Loucy (cell line): ENCODE results near the gene NRXN3.

ENCODE experiments used
- CTCF ChIP-seq: fragments of 200-600 bp; sonication (generic); conservative IDR thresholded peaks from 2 replicates; pipeline ENCODE4 v1.5.1; 2014; ENCODE audit warnings: mild to moderate bottlenecking, antibody characterized with exemption, low read length
- EZH2phosphoT487 ChIP-seq: fragments of 200-600 bp; IDR thresholded peaks from 2 replicates; pipeline ENCODE4 v1.6.1; 2018; ENCODE audit warnings: antibody characterized with exemption, mild to moderate bottlenecking, moderate library complexity, borderline replicate concordance

GRCh38 chr14:78398216-78398615 lies 228.0 kb downstream of the NRXN3 start:
- no peak for TF ChIP-seq CTCF
- TF ChIP-seq EZH2phosphoT487 = no peak
